Measurements from ENCODE around the gene IFI44.

Gene IFI44, protein sequence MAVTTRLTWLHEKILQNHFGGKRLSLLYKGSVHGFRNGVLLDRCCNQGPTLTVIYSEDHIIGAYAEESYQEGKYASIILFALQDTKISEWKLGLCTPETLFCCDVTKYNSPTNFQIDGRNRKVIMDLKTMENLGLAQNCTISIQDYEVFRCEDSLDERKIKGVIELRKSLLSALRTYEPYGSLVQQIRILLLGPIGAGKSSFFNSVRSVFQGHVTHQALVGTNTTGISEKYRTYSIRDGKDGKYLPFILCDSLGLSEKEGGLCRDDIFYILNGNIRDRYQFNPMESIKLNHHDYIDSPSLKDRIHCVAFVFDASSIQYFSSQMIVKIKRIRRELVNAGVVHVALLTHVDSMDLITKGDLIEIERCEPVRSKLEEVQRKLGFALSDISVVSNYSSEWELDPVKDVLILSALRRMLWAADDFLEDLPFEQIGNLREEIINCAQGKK

DNA sequence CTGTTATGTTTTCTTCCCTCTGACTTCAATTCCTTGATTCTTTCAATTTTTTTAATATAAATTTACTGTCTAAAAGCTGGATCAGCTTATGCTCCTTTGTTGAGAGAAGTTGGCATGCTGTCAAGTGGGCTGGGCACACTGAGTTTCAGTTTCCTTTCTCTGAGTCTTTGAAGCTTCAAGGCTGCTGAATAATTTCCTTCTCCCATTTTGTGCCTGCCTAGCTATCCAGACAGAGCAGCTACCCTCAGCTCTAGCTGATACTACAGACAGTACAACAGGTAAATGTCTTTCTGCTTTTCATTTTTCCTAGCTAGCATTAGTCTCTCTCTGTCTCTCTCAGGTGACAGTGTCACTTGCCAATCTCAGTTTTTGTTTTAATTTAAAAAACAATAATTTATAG is at the start of gene IFI44:
Gene IFI44 (plus strand): TSS at position 204 of the 400 bp plus-strand sequence. CDS start 365 bp downstream, outside the sequence.
- no peak for FAIRE-seq

DNA sequence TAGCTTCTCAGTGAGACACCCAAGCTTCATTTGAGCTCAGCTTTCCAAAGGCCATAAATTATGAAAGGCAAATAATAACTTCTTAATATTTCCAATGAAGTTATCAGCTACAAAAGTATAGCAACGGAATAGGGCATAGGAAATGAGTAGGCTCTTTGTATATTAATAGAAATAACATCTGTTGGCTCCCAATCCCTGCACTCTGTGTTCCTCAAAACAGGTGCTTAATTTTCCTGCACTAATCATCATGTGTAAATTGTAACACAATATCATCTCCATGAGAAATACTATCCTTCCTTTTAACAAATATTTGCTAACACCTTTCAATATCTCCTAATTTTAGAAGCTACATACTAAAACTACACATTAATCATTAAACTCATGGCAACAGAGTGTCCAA is 48.6 kb upstream of the IFI44 start:
- no peak for FAIRE-seq

DNA sequence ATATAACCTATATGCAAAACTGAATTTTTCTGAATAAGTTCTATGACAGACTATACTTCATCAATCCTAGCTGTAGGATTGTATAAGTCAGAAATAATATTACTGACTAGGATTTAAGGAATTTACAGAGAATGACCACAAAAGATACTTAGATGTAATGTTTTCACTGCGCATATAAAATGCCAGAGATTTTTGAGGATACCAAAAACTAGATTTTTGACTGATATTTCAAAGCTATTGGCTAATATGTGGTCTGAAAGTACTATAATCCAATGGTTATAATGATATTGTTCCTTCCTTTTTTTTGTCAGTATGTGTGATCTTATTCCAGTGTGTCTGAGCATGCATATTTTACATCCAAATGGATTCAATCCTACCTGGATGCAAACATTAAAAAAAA is 46.4 kb upstream of the IFI44 start:
- no peak for FAIRE-seq

DNA sequence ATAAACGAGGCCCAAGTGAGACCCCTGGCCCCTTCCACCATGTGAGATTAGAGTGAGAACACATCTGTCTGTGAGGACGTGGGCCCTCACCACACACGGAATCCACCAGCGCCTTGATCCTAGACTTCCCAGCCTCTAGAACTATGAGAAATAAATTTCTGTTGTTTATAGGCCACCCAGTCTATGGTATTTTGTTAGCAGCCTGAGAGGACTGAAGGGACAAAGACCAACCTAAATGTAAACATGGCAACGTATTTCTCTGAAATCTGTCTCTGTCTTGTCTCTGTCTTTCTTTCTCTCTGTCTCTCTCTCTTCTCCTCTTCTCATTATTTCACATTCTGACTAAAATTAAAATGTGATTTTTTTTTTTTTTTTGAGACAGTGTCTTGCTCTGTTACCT is 45.0 kb upstream of the IFI44 start:
- FAIRE-seq: no peak

DNA sequence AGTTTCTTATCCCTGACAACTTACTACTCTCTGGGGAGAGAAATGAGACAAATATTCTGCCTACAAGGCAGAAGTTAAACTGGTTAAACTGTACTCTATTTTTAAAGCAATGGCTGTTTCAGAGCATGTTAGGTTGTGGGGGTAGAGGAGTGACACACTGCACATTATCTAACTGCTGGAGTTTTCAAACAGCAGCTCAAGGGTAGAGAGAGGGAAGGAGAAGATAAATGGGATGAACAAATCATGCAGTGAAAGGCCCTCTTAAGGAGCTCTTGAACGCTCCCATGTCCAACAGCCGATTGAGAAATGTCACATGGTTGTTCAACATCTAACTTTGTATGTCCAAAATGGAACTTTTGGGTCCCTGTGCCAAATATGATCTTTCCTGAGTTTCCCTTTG is 43.4 kb upstream of the IFI44 start:
- no peak for FAIRE-seq

DNA sequence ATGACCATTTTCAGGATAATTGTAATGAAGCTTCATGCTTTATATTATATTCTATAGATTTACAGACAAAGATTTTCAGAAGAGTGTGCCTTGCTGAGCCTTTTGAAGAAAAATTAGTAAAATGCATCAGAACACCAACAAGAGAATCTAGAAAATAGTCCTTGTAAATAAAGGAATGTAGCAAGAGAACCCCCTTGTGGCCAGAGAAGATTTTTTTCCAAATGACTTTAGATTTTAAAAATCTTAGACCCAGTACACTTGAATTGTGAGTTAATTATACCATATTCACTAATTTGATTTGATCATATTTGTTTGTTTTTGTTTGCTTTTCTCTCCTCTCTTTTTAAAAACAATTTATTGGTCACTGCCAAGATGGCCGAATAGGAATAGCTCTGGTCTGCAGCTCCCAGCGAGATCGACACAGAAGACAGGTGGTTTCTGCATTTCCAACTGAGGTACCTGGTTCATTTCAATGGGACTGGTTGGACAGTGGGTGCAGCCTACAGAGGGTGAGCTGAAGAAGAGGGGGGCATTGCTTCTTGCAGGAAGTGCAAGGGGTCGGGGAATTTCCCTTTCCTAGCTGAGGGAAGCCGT is 42.2 kb upstream of the IFI44 start:
- FAIRE-seq: peak; percentile 80

DNA sequence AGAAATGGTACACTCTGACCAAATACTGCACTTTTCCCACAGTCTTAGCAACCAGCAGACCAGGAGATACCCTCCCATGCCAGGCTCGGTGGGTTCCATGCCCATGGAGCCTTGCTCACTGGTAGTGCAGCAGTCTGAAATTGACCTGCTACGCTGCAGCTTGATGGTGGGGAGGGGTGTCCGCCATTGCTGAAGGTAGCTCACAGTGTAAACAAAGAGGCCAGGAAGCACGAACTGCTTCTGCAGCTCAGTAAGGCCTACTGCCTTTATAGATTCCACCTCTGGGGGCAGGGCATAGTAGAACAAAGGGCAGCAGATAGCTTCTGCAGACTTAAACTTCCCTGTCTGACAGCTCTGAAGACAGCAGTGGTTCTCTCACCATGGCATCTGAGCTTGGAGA is 41.7 kb upstream of the IFI44 start:
- no peak for FAIRE-seq

DNA sequence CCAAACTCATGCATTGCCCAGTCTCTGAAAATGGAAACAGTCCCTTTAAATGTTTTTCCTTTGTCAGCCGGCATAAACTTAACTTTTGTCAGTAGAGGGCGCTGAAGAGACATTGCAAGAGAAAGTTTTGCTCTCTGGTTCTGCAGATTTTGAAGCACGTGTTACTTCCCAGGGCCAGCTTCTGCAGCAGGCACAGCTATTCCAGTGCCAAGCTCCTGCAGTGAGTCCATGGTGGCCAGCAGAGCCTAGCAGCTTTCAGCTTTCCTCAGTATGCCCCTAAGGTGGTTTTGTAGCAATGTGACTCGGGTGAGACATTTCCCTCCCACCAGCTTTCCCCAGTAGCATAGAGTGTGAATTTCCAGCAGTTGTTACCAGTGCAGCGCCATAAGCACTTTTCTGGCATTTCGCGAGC is 32.0 kb upstream of the IFI44 start:
- FAIRE-seq: peak; percentile 91

DNA sequence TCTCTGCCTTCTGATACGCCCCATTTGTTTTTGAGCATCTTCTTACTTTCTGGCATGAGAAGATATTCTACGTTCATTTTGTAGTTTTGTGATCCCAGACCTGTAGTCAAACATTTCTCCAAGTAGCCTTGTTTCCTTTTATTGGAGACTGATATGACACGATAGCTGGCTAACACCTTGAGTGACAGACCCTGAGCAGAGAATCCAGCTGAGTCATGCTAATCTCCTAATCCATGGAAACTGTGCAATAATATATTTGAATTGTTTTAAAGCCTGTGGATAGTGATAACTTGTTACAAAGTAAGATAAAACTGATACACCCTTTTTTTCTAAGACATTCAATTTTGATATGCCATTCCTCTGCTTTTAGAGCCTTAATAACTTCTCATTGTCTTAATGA is 30.6 kb upstream of the IFI44 start:
- FAIRE-seq: no peak

DNA sequence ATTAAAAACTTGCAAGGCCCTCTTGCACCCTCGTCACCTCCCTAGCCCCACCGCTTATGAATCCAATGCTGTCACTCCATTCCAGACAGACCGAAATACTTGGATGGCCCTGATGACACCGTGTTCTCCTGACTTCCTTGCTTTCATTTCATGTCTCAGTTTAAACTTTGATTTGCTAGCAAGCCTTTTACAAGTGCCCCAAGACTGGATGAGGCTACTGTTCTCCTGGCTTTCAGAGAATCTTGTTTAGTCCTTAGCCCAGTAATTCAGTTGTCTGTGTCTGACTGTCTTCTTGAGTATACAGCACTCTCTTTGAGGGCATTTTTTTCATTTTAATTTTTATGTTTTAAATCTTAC is 30.2 kb upstream of the IFI44 start:
- FAIRE-seq: no peak

DNA sequence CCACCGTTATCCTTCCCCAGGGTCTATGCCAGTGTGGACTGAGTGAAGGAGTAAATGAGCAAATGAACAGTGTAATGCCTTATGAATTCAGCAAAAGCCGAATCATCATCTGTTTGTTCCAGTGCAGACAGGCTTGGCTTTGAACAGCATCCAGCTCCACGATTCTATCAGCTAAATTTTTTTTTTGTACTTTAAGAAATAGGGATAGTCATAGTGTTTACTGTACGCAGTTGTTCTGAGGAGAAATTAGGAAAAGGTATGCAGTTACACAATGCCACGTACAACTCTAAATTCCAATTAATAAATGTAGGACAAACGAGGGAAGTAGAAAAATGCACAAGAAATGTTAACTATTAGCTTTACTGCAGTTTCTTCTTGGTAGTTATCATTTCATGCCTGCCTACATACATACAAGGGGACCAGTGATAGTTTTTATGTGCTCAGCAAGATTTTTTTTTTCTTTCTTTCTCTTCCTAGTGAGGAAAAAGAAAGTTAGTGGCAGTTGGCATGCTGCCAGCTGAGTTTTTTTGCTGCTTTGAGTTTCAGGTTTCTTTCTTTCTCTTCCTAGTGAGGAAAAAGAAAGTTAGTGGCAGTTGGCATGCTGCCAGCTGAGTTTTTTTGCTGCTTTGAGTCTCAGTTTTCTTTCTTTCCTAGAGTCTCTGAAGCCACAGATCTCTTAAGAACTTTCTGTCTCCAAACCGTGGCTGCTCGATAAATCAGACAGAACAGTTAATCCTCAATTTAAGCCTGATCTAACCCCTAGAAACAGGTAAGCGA is 29.6 kb upstream of the IFI44 start, which contains the start of gene IFI44L:
Gene IFI44L (plus strand): TSS at position 646 of the 777 bp plus-strand sequence. CDS start 7,468 bp downstream, outside the sequence.
- no peak for FAIRE-seq

DNA sequence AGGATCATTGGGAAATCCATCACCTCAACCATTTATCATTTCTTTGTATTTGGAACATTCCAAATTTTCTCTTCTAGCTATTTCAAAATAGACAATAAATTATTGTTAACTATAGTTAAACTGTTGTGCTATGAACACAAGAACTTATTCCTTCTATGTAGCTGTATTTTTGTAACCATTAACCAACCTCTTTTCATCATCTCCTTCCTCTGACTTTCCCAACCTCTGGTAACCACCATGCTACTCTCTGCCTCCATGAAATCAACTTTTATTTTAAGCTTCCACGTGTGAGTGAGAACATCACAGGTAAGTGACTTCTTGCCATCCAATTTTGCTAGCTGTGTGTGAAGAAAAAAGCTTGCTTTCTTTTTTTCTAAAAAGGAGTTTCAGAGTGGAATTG is 29.0 kb upstream of the IFI44 start:
- FAIRE-seq: no peak

DNA sequence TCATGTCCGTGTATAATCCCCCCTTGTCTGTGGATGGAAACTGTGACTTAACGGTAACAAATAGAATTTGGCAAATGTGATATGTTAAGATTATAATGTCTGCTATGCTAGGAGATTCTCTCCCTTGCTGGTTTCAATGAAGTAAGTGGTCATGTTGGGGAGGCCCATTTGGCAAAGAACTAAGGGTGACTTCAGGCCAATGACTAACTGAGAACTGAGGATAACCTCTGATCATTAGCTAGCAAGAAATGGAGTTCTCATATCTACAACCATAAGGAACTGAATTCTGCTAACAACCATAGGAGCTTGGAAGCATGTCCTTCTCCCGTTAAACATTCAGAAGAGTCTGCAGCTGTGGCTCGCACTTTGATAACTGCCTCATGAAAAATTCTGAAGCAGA is 27.1 kb upstream of the IFI44 start:
- no peak for FAIRE-seq

DNA sequence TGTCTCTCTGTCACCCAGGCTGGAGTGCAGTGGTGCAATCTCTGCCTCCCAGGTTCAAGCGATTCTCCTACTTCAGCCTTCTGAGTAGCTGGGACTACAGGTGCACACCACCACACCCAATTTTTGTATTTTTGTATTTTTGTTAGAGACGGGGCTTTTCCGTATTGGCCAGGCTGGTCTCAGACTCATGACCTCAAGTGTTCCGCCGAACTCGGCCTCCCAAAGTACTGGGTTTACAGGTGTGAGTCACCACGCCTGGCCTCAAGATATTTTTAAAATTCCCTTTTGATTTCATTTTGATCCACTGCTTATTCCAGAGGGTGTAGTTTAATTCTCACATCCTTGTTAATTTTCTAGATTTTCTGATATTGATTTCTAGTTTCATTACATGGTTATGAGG is 25.6 kb upstream of the IFI44 start:
- FAIRE-seq: no peak

DNA sequence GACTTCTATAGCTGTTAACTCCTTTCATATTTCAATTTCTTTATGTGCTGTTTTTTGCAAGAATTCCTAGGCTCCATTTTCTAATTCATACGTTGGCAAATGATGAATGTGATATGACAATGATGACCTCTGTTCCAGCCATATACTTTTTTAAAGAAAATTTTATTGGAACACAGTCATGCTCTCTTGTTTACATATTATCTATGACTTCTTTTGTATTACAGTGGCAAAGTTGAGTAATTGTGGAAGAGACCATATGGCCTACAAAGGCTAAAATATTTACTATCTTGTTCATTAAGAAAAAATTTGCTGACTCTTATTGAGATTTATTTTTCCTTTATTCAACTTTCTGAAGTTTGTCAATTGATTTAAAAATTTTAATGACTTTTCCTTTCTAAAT is 22.3 kb upstream of the IFI44 start:
- no peak for FAIRE-seq

DNA sequence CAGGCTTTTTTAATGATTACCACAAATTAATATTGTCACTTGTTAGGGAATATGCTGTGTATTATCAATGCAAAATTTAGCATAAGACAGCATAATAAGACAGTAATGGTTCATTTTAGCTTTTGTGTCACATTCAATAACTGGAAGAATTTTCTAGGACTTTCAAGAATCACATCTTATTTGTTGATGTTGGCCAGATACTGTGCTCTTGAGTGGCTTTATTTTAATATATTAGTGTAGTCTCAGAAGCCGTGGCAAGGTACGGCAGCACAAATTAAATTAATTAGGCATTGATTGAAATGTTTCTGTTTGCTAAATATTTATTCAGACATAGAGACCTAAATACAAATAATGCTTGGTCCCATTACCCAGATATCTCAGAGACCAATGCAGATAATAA is 19.0 kb upstream of the IFI44 start:
- no peak for FAIRE-seq

DNA sequence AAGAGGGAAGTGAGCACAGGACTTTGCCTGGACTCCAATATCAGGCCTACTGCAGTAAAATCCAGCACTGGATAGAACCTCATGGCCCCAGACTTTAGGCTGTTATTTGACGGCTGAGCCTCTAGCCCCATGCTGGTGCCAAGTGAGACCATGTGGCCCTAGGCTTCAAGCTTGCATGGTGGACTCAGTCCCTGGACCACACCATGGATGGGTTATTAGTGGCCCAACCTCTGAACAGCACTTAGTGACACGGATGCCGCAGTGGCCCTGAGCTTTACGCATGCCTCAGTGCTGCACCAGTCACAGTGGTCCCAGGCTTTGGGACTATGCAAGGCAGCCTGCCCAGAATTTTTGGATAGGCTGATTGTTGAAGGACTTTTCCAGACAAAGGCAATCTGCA is 16.4 kb upstream of the IFI44 start:
- no peak for FAIRE-seq

DNA sequence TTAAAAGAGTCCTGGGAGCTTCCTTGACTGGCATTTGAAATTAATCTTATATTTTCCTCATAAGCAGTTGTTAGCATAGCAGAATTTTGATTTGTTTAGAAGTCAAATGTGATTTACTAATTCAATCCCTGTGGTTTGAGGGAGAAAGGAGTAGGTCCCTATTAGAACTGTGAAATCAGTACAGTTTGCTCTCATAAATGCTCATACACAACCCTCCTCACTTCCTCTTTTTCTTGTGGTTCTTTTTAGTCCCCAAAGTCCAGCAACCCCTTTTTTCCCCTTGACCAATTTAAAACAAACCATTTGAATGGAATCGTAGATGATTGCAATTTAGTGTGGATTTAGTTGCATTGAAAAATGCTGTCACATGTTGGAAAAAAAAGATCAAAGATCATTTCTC is 9.2 kb upstream of the IFI44 start:
- no peak for FAIRE-seq

DNA sequence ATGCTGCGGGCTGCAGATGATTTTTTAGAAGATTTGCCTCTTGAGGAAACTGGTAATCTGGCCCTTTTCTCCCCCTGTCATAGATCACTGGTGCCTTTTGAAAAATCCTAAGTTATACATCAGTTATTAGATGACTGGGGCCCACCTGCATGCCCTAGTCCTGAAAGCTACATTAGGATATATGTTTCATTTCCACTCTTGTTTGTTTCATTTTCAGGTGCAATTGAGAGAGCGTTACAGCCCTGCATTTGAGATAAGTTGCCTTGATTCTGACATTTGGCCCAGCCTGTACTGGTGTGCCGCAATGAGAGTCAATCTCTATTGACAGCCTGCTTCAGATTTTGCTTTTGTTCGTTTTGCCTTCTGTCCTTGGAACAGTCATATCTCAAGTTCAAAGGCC is 8.1 kb upstream of the IFI44 start:
- no peak for FAIRE-seq

DNA sequence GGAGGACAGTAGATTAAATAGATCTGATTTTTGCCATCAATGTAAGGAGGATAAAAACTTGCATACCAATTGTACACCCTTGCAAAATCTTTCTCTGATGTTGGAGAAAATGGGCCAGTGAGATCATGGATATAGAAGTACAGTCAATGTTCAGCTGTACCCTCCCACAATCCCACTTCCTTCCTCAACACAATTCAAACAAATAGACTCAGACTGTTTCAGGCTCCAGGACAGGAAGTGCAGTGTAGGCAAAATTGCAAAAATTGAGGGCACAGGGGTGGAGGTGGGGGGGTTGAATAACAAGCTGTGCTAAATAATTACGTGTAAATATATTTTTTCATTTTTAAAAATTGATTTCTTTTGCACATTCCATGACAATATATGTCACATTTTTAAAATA is 3.9 kb upstream of the IFI44 start:
- no peak for FAIRE-seq

DNA sequence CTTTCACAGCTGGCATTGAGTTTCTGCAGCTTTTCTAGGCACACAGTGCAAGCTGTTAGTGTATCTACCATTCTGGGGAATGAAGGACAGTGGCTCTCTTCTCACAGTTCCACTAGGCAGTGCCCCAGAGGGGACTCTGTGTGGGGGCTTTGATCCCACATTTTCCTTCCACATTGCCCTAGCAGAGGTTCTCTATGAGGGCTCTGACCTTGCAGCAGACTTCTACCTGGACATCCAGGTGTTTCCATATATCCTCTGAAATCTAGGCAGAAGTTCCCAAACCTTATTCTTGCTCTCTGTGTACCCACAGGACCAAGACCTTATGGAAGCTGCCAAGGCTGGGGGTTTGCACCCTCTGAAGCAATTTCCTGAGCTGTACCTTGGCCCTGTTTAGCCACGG is 2.4 kb upstream of the IFI44 start:
- no peak for FAIRE-seq

DNA sequence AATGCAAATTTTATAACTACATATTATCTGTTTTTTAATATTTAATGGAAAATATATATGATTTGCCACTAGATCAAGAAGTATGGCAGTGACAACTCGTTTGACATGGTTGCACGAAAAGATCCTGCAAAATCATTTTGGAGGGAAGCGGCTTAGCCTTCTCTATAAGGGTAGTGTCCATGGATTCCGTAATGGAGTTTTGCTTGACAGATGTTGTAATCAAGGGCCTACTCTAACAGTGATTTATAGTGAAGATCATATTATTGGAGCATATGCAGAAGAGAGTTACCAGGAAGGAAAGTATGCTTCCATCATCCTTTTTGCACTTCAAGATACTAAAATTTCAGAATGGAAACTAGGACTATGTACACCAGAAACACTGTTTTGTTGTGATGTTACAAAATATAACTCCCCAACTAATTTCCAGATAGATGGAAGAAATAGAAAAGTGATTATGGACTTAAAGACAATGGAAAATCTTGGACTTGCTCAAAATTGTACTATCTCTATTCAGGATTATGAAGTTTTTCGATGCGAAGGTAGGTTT is 556 bp downstream of the IFI44 start:
- no peak for FAIRE-seq

DNA sequence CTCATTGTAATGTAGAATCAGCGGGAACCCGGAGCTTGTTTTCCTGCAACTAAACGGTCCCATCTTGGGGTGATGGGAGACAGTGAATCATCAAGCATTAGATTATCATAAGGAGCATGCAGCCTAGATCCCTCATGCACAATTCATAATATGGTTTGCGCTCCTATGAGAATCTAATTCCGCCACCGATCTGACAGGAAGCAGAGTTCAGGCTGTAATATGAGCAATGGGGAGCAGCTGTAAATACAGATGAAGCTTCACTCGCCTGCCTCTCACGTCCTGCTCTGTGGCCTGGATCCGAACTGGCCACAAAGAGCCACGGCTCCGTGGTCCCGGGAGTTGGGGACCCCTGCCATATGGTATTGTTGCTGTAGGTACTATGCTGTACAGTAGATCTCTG is 1.6 kb downstream of the IFI44 start:
- no peak for FAIRE-seq
